GM06990 (cell line): ENCODE data around the gene CPEB3.

Experiments used
- DNase-seq: peaks from one replicate; pipeline ENCODE4 v3.0.0-alpha.2; 2011; ENCODE audit not compliant: insufficient read length; ENCODE audit errors: extremely low read depth
- H3K27me3 ChIP-seq: replicated peaks from 2 replicates; pipeline ENCODE4 v1.6.0; 2011; ENCODE audit warnings: low read length; ENCODE audit not compliant: control insufficient read depth, insufficient read depth
- H3K36me3 ChIP-seq: 2 replicates; pipeline ENCODE4 v1.5.1; 2011; ENCODE audit warnings: low read length; ENCODE audit not compliant: control insufficient read depth, insufficient read depth
- H3K4me3 ChIP-seq: replicated peaks from 2 replicates; pipeline ENCODE4 v1.5.1; 2011; ENCODE audit warnings: low read depth, mild to moderate bottlenecking, control low read depth, low read length
- CTCF ChIP-seq: IDR thresholded peaks from 2 replicates; pipeline ENCODE4 v1.5.1; 2011; ENCODE audit warnings: low read length, control low read depth, mild to moderate bottlenecking, inconsistent platforms; ENCODE audit not compliant: insufficient read depth, poor library complexity, severe bottlenecking

Gene CPEB3

GRCh38 chr10:92316610-92317009 lies 25.7 kb upstream of the CPEB3 start:
- no peak overlapping the region for H3K4me3 ChIP-seq
- no peak for TF ChIP-seq CTCF
- H3K36me3 ChIP-seq: no peaks in the 10 kb centered on the region; the same call in 1 of the 2 replicates
- no peak for DNase-seq
- H3K27me3 ChIP-seq: no peaks in the 10 kb centered on the region

DNA sequence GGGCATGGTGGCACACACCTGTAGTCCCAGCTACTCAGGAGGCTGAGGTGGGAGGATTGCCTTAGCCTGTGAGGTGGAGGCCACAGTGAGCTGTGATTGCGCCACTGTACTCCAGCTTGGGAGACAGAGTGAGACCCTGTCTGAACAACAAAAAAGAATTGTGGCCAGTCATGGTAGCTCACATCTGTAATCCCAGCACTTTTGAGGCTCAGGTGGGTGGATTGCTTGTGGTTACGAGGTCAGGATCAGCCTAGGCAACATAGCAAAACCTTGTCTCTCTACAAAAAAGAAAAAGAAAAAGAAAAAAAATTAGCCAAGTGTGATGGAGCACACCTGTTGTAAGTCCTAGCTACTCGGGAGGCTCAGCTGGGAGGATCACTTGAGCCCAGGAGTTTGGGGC lies 22.9 kb upstream of the CPEB3 start:
- H3K4me3 ChIP-seq: no peak overlapping the region
- no peak for DNase-seq
- H3K27me3 ChIP-seq: no peaks in the 10 kb centered on the region
- TF ChIP-seq CTCF: no peak
- no peaks in the 10 kb centered on the region for H3K36me3 ChIP-seq

DNA sequence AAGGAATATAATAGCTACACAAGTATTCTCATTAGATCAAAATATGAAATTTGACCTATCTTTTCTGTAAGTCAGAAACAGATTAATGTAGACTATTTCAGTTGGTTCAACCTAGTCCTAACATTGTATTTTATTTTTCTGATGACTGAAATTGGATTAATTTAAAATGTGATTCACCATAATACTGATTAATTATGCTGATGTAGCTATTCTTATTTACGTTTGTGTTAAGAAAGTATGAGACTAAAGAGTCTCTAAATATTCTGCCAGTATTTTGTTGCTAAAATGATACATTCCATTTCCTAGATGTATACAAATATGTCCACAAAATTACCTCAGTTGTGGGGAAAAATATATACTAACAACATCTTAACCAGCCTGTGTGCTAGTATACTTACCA lies 18.4 kb upstream of the CPEB3 start:
- no peaks in the 10 kb centered on the region for H3K27me3 ChIP-seq
- no peak for TF ChIP-seq CTCF
- H3K36me3 ChIP-seq: no peaks in the 10 kb centered on the region
- H3K4me3 ChIP-seq: no peak overlapping the region
- no peak for DNase-seq

- DNase-seq: no peak
- TF ChIP-seq CTCF: no peak
- no peak overlapping the region for H3K4me3 ChIP-seq
- no peaks in the 10 kb centered on the region for H3K27me3 ChIP-seq
- H3K36me3 ChIP-seq: no peaks in the 10 kb centered on the region; the same call in none of the 2 replicates
These were observed 14.5 kb upstream of the CPEB3 start for GRCh38 chr10:92305133-92306072.

- no peak for DNase-seq
- H3K36me3 ChIP-seq: no peaks in the 10 kb centered on the region; the same call in none of the 2 replicates
- TF ChIP-seq CTCF: no peak
- H3K27me3 ChIP-seq: no peaks in the 10 kb centered on the region
- no peak overlapping the region for H3K4me3 ChIP-seq
These were observed 13.2 kb upstream of the CPEB3 start for GRCh38 chr10:92304061-92304460.
